NCI-H82 (cell line): ENCODE measurements around the gene KRI1.
"Not testable (repeated sequence)": the region's sequence is repeated elsewhere in the genome, so short reads cannot be mapped to it uniquely, and the experiment has no call there.

Source experiments
- DNase-seq: peaks from one replicate; lab custom pipeline; 2025; lab: John Stamatoyannopoulos, UW

Gene KRI1

GRCh38 chr19:10575011-10575716, 9.4 kb upstream of the KRI1 start:
- DNase-seq = no peak

- no peak for DNase-seq
These were observed 8.7 kb upstream of the KRI1 start for GRCh38 chr19:10574462-10574861.

DNA sequence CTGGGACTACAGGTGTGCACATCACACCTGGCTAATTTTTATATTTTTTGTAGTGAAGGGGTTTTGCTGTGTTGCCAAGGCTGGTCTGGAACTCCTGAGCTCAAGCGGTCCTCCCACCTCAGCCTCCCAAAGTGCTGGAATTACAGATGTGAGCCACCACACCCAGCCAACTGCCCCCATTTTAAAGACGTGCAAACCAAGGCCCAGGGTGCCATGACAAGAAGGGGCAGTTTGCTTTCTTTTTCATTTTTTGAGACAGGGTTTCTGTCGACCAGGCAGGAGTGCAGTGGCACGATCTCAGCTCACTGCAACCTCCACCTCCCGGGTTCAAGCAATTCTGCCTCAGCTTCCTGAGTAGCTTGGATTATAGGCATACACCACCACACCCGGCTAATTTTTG, 8.0 kb upstream of the KRI1 start:
- DNase-seq = not testable (repeated sequence)

DNA sequence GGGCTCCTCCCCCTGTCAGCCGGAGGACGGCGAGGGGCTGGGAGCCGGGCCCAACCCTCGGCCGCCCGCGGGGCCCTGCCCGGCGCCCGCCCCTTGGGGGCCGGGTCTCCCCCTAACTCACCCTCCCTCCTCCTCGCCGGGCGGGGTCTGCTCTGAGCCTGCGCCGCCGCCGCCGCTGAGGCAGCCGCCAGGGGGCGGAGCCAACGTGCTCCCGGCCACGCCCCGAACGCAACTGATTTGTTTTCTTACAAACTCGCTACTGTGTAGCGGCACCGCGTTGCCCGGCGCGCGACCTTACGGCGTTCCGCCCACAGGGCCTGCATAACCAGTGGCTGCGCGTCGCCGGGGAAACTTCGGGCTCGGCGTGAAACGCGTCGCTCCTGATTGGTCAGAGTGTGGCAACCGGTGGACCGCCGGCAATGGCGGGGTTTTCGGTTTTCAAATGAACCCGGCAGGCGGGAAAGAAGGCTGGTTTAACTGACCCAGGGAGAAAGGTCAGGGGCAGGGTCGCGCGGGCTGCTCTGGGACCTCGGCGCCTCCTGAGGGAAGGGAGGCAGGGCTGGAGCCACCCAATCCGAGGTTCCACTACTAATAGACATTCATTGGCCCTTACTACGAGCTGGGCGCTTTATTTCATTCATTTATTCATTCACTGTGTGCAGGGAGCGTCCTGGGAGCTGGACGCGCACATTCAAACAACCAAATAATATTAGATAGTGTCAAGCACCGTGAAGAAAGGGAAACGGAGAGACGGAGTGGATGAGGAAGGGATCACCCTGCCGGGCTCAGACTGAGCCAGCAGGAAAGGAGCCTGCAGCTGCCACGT, 3.2 kb upstream of the KRI1 start, which contains the start of gene CDKN2D:
TSS of gene CDKN2D (minus strand) at position 154 of the 826 bp plus-strand sequence. CDS start 326 bp downstream, outside the sequence.
- DNase-seq = peak; percentile 99

GRCh38 chr19:10568062-10568825, 2.4 kb upstream of the KRI1 start:
- peak; percentile 59 for DNase-seq

DNA sequence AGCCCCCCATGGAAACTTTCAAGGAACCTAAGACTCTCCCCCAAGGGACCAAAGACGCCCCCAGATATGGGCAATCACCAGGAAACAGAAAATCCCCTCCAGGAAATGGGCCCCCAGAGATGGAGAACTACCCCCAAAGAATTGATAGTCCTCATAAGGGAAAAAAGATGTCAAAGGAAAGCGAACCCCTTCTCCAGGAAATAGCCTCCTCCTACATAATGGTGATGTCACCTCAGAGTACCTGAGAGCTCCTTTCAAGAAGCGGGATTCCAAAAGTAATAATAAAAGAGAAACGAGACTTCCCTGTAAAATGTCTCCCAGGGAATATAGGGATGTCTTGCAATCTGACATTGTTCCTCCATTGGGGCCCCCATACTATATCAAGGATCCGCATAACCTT, 1.8 kb upstream of the KRI1 start:
- DNase-seq = no peak

- DNase-seq = no peak
These were observed 1.0 kb upstream of the KRI1 start for GRCh38 chr19:10566658-10567410.

GRCh38 chr19:10566408-10566657, 523 bp upstream of the KRI1 start:
- no peak for DNase-seq

DNA sequence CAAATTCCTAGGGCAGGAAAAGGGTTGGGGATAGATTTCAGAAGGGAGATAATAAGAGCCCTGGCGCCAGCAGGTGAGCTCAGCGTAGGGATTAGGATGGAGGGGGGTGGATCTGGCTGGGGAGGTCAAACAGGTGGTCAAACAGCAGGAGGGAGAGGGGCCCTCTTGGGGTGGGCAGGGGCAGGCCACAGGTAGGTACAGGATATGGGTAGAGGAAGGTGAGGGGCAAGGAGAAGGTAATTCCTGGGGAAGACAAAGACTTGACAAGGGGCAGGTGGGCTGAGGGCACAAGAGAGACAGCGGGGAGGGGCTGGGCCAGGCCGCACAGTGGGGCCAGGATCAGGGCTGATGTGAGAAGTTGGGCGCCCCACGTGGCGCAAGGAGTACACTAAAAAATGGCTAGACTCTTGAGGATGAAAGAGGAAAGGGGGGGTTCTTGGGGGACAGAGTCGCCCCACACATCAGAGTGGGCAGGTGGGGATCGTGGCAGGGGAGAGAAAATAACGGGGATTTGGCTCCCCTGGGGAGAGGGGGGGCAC, 713 bp downstream of the KRI1 start:
- peak; percentile 83 for DNase-seq

- DNase-seq = peak; percentile 15
These were observed 3.2 kb downstream of the KRI1 start for GRCh38 chr19:10562609-10563008.

DNA sequence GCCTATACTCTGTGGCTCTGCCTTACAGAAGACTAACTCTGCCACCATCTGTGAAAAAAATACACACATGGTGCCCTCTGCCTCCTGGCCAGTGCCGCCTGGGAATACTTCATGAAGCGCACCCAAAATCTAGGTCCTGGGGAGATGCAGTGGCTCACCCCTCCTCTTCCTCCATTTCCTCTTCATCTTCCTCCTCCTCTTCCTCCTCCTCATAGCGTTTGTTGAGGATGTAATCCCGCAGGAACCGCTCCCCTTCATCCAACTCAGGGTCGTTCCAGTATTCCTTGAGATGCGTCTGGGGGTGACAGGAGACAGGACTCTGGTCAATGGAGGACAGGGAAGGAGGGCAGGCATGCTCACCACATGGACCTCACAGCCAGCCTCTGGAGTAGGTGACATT, 5.7 kb downstream of the KRI1 start:
- no peak for DNase-seq

- no peak for DNase-seq
These were observed 8.1 kb downstream of the KRI1 start for GRCh38 chr19:10557603-10558197.

GRCh38 chr19:10555610-10555973, 10.2 kb downstream of the KRI1 start:
- no peak for DNase-seq

GRCh38 chr19:10554760-10555609, 10.8 kb downstream of the KRI1 start:
- DNase-seq = no peak

DNA sequence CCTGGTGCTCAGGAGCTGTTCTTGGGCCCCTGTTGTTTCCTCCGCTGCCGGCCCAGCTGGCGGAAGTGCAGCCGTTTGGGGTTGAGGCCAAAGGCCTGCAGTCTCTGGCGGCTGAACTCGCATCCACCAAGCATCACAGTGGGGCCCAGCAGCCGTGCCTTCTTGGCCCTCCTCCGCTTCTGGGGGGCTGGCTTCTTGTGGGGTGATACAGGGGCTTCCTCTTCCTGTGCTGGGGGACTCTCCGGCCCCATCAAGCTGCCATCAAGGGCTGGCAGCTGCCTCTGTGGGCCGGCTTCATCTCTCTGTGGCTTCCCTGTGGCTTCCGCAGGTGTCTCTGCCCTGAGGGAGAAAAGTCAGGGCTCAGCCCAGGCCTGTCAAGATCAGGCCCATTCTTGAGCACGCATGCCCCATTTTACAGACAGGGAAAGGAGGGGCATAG, 11.8 kb downstream of the KRI1 start:
- no peak for DNase-seq

- DNase-seq = no peak
These were observed 12.6 kb downstream of the KRI1 start for GRCh38 chr19:10553087-10553667.

- peak; percentile 69 for DNase-seq
These were observed 13.2 kb downstream of the KRI1 start for GRCh38 chr19:10552510-10553053.

- DNase-seq = peak; percentile 53
These were observed 14.0 kb downstream of the KRI1 start for GRCh38 chr19:10551698-10552301.

- DNase-seq = not testable (repeated sequence)
These were observed 14.8 kb downstream of the KRI1 start for GRCh38 chr19:10551006-10551405.
